ENCODE data around the gene HOXB5.

The HOXB5 gene

DNA sequence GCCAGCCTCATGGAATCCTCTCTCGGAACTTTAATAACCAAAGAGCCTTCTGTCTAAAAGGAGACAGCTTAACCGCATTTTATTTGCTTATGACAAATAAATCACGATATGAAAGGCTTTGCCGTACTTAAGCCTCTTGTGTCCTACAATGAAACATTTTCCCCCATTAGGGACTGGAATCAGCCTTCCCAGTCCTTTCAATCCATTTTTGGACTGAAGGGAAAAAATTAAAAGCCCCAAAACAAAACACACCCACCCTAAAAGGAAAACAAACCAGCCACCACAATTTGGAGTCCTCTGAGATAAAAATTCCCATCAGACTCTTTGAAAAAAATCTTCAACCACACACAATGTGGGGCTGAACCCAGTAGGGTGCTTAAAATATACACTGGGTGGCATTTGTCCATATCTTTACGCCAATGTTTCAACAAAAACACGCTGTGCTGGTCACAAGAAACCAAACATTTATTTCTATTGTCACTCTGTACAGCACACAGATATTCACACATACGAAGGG, 18.5 kb downstream of the HOXB5 start:
- no peak for DNase-seq (ENCODE audit: low read depth in 2 of 2)

DNA sequence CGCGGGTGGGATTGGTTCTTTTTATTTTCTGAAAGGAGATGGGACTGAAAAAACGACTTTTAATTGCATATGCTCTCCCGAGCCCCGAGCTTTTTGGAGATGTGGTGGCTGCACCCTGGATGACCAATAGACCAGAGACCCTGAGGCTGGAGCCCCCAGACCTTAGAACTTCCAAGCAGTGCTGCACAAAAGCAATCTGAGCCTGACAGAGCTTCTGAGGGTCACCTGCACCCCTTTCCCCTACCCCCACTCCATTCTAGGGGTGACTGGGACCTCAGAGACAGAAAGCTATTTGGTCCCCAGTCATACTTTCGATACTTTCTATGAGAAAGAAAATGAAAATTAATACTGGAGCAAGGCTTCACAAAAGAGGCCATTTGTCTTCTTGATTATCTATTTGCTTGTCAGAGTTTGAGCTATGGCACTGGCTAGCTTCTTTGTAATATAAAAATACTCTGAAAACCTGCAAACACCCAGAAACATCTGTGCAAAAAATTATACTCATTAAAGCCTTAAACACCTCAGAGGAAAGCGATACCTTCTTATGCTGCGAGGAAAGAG, 19.0 kb downstream of the HOXB5 start:
- no peak for DNase-seq (ENCODE audit: low read depth in 2 of 2)

DNA sequence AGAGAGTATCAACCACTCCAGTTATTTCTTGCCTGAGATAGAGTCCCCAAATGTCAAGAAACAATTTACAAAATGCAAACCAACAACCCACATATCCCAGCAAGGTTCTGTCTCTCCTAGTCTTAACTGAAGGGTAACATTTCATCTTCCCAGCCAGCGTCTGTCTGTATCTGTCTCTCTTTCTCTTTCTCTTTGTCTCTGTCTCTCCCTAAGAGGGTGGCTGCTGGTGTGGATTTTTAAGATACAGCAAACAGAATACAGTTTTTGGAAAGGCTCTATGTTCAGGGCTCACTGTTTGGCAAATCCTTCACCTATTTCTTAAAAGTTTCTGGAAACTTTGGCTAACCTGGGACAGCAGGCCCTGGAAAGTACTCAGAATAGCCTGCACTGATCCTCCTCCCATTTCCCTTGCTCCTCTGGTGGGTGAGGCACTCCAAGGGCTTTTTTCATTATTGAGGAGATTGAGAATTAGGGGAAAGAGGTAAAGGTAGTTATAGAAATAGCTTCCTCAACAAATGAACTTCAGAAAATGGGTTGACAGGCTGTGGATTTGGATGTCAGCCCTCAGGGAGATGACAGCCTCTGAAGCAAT, 21.7 kb downstream of the HOXB5 start:
- no peak for DNase-seq (ENCODE audit: low read depth in 2 of 2)

DNA sequence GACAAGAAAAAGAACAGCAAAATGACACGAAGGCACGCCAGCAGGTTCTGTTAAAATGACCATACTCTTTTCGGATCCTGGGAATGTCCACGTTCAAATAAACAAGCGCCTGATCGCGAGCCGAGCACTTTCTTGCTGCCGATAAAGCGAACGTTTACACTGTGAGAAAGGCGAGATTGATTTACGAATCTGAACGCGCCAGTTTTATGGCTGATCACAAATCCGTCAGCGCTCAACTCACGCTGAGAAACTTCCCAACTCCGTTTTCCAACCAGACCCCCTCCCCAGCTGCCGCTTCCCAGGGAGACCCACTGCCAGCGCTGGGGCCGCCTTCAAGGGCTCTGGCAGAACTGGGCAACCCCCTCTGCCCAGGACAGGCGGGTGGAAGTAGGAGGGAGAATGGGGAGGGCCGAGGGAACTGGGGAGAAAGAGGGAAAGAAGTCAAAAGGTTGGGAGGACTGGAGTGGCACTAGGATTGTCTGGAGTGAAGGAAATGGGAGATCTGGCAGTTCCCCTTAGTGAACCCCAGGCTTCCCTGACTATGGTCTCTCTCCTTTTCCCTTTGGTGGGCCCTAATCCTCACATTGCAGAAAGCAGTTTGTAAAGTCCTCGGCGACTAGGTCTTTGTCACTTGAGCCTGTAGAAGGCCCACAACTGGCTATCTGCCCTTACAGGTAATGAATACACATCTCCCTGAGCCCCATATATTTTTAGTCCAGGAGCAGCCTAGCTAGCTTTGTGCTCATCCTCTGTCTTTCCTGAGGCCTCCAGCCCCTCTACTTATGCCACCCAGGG, 22.4 kb downstream of the HOXB5 start:
- no peak for DNase-seq (ENCODE audit: low read depth in 2 of 2)

DNA sequence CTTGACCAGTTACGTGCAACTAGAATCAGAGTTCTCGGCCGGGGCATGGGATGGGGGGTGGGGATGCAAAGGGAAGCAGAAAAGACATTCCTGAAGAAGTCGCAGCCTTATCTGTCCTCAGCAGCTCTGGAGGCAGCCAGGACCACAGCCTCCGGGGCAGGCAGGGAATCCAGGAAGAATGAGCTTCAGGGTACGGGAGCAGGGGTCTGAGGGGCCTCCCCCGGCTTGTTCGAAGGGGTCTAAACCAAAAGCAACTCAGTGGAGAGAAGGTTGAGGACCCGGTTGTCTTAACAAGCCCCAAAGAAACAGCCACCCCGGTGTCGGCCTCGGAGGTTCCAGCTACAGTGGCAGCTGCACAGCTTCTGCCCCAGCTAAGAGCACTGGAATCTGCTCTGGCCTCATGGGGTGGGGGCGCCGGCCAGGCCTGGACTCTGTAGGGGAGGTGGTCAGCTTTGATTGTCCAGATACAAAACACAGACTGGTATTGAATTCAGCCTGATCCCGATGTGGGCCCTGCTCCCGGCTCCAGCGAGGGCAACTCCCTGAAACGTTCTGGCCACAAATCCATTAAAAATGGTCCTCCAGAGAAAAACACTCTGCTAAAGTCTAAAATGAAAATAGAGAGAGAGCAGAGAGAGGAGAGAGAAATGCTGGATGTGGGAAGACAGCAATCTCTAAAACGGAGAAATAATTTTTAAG, 23.1 kb downstream of the HOXB5 start:
- no peak for DNase-seq (ENCODE audit: low read depth in 2 of 2)

DNA sequence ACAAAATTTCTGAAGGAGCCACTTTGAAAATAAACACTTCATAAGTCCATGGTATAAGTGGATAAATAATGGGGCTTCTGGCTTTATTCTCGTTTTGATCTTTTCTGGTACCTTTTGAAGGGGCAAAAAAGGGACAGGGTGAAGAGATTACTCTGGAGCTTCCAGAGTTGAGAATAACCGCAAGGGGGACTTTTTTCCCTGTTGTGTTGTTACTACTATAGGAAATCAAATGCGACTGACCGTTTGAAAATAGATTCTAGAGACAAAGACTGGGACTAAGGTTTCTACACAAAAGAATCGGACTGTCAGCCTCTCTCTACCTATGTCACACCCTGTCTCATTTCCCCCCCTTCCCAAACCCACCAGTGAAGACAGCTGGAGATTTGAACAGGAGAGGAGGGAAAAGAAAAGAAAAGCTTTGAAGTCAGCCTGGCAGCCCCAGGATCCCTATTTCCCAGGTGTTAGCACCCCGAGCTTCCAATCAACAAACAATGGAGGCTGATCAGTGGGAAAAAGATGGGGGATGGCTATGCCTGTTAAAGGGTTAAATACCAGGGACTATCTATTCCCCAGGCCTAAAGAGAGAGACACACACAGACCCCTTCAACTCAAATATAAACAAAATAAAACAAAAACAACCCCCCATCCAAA, 23.8 kb downstream of the HOXB5 start:
- DNase-seq (ENCODE audit: low read depth in 2 of 2): no peak

DNA sequence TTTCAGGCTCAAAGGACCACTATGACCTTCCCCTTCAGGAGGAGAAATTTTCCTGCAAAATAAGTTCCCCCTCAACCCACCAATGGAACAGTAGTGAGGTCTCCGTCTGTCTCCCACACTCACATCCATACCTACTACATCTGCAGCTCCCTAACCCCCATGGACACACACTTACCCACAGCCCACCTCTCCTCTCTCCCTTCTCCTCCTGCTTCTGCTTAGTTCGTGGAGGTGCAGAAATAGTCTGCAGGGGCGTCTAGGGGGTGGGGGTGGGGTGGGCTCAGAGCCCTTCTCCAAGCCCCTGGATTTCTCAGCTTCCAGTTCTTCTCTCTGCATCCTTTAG, 24.4 kb downstream of the HOXB5 start:
- no peak for DNase-seq (ENCODE audit: low read depth in 2 of 2)

DNA sequence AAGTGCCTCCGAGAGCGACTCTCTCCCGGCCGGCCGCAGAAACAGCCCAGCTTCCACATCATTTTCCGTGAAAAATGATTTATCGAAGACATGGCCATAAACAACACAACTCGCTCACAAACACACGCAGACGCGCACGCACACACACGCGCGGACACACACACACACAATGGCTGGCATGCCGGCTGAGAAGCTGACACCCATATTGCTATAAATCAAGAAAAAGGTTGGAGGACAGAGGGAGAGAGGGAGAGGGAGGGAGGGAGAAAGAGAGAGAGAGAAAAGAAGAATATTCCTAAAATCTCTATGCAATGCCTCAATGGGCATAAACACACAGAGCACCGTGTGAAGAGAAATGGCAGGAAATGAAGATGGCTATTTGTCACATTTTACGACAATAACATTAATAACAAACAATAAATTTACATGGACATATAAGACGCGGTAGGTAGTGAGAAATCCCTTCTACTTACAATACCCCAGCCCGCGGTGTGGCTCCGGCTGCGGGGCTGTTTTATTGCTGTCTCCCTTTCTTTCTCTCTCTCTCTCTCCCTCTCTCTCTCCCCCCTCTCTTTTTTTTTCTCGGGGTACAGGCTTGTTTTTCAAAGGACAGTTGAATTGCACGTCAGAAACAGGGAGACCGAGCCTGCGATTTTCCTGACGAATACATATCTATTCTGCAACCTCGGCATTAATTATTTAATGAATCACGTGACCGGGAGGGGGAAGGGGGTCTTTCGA, 24.9 kb downstream of the HOXB5 start:
- DNase-seq (ENCODE audit: low read depth in 2 of 2): no peak

DNA sequence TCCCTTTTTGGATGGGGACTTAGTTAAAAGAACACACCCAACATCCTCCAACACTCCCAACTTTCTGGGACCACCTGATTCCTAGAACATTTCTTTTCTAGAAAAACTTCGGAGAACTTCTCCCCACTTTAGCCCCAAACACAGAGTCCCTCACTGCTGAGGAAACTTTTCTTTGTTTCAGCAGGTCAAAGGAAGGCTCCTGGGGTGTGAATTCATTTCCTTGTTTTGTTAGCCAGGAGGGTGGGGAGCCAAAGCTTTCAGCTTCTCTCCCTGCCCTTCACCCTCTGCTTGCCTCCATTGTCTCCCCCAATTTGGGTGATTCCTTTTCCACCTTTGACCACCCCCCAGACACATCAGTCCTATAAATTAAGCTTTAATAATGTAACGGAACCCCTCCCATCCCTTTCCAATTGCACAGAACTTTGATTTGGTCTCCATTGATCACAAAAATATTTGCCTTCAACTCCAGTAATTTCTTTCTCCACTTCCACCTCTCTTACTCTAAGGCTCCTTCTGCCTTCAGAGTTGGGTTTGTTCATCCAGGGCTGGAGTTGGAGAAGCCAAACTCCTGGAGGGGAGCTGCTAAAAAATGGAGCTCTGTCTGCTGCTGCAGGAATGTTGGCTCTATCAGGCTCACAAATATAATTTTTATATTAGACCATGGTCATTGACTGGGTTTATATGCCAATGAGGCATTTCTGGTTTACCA, 25.8 kb downstream of the HOXB5 start:
- no peak for DNase-seq (ENCODE audit: low read depth in 2 of 2)

DNA sequence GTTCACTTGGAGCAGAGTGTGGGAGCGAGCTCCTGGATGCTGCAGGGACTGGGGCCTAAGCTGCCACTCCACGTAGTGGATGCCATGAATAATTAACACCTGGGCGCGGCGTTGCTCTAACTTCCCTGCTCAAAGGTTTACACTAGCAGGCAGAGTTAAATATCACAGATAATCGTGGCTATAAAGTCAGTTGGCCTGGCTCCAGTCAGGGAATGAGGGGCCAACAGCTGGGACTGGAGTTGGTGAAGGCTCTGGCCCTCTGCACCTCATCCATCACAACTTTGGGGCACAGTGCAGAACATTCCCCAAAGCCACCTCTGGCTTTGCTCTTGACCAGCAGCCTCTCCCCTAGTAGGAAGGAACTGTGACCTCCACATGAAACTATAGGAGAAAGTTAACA, 26.4 kb downstream of the HOXB5 start:
- no peak for DNase-seq (ENCODE audit: low read depth in 2 of 2)

DNA sequence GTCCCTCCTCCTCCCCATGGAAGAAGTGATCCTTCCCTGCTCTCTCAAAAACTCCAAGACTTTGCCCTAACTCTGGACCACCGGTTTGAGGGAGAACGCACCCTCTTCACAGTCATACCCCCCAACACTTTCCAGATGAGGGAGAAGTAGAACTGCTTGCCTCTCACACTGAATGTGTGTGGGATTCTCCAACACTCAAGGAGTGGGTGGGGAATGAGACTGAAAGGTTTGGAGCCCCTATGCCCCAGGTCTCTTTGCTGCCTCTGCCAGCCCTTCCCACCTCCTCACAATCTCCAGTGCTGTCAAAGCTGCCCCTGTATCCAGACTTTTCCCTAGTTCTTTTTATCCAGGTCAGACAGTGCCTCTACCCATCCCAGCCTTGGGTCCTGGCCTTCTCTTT, 26.9 kb downstream of the HOXB5 start:
- no peak for DNase-seq (ENCODE audit: low read depth in 2 of 2)

DNA sequence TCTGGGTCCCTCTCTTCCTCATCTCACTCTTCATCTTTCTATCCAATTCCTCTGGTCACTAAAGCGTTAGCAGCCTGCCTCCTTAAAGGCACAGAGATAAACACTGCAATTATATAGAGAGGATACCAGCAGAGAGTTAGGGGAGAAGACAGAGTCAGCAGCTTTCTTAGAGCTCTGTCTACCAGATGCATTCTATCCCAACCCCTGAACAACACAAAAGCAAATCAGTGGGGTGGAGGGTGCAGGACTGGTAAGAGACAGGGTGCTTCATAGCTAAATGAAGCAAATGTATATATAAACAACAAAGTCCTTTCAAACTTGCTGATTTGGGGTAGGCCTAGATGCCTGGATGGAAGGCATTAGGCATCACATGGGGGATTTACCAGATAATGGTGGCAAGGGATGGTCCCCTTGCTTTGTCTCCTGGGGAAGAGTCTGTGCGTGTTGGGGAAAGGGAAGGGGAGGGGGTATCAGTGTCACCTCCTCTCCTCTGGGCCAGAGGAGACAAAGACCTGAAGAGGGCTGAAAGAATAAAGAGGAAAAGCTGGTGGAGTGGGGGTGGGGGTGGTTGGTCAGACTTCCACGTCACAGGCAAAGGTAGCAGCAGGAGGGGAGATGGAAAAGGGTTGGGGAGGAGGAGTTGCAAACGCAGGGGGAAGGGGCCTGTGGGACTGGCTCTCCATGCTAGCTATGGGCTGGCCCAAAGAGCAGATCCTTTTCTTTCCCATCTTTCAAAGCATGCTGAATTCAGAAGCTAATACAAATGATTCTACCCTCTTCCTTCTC, 27.5 kb downstream of the HOXB5 start:
- DNase-seq (ENCODE audit: low read depth in 2 of 2): no peak

DNA sequence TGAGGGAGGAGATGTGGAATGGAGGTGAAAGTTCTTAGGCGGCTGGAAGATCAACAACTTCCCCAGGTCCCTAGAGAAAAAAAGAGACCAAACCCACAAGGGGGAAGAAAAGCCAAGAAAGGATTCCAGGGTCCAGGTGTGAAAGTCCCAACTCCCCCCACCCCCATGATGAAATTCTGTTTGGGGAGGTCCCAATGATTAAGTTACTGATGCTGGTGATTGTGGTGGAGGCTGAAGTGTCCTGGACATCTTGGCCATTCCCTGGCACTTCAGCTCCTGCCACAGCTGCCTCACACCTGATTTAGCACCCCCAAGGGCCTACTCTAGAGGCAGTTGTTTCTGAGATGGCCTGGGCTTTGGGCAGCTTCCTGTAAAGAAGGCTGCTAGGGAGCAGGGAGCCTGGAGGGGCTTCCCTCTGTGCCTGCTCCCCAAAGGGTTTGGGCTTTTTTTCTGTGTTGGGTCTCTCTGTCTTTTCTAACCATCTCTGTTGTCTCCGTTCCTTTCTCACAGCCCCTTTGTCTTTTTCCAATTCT, 28.5 kb downstream of the HOXB5 start:
- no peak for DNase-seq (ENCODE audit: low read depth in 2 of 2)

DNA sequence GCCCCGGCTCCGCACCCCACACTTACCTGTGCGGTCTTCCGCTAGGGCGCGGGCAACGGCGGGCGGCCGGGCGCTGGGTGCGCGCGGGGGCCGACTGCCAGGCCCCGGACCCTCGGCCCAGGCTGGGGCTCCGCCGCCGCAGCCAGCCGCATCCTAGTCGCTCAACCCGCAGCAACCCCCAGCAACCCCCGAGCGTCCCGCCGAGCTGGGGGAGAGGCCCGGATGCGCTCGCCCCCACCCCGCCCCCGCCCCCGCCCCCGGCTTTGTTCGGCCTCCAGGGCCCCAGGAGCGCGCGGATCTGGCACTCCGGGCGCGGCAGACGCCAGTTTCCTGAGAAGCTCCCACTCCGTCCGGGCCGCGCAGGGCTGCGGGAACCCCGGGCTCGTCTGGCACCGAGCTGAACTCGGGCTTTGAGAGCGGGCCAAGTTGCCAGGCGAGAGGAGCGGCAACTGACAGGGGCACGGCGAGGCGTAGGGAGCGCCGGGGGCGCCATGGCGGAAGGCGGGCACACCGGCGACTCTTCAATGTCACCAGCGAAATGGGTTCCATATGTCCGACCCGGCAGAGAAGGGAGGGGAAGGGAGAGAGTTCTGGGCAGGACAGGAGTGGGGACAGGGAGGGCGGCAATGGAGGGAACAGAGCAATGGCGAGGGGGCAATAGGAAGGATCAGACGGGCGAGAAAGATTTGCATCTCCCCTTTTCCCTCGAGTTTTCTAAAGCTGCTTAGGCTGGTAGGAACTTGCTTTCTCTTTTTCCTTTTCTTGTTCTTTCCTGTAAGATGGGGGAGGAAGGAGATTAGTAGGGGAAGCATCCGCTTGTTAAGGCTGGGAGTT, 29.2 kb downstream of the HOXB5 start:
- no peak for DNase-seq (ENCODE audit: low read depth in 2 of 2)

DNA sequence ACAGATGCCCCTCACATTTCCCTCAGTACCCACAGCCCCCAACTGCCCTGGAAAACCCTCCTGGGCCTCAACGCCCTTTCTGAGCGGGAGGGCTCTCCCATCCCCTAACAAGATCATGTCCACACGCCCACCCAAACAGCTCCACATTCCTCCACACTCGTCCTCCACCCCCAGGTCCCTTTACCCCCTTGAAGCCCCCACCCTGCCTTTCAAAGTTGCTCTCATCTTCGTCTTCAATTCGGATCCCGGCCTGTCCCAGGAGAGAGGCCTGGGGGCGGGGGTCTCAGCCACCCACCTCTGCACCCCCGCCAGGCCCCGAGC, 29.8 kb downstream of the HOXB5 start:
- DNase-seq (ENCODE audit: low read depth in 2 of 2): no peak

DNA sequence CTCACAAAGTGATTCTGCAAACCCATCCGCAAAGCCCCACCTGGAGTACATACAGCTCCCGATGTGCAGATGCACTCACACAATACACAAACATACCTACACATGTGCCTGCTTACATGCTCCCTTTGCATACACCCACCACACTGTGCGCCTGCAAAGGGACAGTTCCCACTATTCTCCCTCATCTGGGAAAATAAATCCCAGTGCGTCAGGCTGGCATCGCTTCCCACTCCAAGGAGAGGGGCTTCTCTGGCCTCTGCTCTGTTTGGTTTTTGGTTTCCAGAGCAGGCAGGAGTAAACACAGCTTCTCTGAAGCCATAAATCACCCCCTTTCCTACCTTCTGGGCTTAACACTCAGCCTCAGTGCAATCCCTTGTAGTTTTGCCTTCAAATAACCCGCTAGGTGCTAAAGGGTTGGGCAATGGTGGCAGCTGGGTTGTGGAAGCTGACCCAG, 30.2 kb downstream of the HOXB5 start:
- DNase-seq (ENCODE audit: low read depth in 2 of 2): no peak

DNA sequence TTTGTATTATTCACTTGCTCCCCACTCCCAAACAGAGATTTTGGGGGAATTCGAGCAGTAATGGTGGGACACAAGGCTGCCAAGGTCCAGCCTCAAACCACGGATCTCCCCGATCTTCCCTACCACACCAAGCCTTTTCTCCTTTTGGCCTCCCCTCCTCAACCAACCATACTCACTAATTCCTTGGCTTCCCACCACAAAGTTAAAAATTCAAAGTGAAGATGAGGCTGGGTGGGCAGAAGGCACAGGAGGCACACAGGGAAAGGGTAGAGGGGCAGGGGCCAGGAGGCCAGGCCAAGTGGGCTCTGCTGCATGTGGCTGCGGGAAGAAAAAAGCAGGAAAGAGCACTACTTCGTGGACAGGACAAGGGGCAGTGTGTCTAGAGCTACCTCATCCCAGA, 30.6 kb downstream of the HOXB5 start:
- no peak for DNase-seq (ENCODE audit: low read depth in 2 of 2)

DNA sequence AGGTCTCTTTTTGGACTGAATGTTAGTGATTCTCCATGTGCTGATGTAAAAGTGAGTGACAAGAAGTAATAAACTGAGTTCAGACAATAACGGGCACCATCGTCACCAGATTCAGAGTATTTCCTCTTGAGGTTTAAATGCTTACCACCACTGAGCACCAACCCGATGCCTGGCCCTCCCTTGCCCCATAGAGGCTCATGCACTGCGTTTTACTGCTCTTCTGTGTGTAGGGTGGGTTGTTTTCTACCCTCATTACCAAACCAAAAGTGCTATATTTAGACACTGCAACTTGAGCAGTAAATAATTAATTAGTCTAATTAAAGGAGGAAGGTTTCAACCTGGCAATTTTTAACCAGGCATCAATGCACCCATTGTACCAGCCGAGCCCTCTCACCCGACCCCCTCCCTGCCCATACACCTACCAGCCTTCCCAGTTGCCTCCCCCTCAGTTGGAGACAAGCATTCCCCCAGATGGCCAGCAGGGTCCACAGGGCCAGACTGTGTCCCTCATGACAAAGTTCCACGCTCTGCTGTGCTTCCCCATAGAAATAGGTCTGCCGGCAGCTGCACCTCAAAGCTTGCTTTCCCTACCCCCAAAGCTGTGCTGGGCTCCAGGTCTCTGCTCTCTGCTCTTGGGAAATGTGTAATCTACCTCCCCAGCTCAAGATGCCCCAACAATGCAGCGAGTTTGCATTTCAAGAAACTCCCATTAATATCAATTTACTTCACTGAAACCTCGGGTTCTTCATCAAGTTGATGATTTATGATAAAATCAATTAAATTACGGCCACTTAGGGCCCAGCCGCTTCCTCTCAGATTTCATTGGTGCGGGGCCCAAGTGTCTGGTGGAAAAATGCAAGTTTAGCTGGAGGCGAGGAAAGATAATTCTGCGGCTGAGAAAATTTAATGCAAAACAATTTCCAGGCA, 31.4 kb downstream of the HOXB5 start:
- DNase-seq (ENCODE audit: low read depth in 2 of 2): no peak
